ENCODE measurements around the gene CLTRN.
"Not testable (repeated sequence)": the region's sequence is repeated elsewhere in the genome, so short reads cannot be mapped to it uniquely, and the experiment has no call there.

The CLTRN gene

DNA sequence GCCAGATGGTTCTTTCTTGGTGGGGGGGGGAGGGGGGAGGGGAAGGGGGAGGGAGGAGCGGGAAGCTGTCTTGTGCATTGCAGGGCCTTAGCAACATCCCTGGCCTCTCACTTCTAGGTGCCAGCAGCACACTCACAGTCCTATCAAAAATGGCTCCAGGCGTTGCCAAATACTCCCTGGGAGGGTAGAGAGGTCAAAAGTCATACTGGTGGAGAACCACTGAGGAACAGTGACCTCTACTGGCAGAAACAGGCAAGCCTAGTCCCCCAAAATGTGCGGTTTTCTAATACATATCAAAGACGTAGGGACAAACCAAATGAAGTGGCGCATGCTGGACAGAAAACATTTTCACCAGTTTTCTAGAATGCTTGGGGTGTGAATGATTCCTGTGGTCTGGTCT lies 17.1 kb downstream of the CLTRN start:
- DNase-seq, result not testable (repeated sequence)

DNA sequence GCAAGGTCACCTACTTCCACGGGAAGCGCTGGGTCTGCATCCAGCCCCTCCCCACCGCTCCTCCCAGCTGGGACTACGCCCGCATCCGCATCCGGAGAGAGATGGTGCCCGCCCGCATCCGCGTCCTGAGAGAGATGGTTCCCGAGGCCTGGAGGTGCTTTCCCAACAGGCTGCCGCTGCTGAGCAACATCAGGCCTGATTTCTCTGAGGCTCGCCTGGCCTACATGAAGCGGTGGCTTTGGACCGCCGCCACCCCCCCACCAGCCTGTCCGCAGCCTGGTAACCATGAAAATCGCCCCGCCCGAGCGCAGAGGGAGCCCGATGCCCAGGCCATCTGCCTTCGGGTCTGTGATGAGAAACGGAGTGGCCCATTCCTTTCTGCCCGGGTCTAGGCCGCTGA lies 18.1 kb downstream of the CLTRN start:
- DNase-seq, result no peak

DNA sequence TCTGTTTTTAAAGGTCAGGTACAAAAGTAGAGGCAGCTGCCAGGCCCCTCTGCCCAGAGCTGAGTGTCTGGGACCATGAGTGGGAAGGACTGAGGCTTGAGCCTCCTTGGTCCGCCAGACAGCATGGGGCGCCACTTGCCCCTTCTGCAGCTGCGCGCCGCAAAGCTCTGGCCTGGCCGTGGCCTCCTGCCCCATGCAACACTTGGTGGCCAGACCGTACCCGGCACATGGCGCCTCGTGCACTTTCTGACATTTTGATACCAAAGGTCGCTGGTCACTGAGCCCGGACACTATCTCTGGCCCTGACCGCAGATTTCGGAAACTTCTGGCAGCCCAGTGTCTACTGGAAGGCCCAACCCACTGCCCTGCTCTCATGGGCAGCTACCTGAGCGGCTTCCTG lies 18.6 kb downstream of the CLTRN start:
- no peak for DNase-seq

DNA sequence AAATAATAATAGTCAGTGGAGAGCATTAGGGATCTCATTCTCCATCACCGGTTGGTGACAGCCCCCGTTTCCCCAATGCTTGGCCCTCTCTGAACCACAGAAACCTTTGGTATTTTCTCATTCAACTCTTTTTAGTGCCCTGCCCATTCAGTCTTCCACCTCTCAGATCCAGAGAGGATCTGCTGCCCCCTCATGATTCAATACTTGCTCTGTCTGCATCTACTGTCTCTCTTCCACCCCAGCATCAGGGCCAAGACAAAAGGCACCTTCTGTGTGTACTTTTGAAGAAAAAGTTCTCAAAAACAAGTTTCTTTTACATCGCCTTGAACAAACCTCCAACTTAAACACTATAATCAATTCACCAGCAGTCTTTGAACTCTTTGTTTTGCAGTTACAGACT lies 19.3 kb downstream of the CLTRN start:
- DNase-seq, result no peak

DNA sequence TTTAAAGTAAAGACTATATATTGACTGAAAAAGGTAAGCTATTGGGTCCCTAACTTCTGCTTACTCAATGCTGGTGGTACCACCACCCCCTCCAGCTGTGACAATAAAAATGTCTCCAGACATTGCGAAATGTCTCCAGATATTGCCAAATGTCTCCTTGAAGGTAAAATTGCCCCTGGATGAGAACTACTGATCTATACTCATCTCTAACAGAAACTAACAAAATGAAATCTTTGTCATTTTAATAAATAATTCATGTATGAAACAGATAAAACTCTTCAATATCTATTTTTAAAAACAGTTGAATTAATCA lies 20.1 kb downstream of the CLTRN start:
- no peak for DNase-seq

DNA sequence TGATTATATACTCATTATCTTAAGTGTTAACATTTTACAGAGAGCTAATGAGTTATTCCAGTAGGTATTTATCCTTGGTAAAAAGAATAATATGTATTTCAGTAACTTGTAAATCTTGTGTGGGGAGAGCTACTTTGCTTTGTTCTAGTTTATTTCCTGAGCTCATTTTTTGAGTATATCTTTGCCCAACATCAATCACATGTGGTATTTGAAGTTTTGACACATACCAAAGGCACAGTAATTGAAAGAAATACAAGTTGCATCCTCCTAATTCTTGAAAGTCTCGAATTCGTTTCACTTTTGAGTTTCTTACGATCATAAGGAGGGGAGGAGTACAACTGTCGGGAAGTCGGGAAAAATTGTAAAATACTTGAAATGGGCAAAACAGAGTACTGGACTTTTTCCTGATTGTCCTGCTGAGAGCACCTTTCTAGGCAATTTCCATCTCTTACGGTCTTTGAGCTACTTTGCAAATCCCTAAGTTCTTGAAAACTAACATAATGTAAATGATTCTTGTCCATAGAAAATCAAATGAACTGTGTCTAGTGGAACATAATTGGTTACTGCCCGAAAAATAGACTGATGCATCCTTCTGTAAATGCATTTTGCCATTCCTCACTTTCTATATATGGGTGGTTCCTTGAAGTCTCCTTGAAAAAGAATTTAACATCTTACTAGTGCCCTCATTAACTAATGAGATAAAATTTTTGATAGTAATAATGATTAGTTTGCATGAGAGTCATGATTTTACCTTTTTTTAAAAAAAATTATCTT lies 20.6 kb downstream of the CLTRN start:
- peak in 2 of 5 experiments; percentile 3 to 16 for DNase-seq

DNA sequence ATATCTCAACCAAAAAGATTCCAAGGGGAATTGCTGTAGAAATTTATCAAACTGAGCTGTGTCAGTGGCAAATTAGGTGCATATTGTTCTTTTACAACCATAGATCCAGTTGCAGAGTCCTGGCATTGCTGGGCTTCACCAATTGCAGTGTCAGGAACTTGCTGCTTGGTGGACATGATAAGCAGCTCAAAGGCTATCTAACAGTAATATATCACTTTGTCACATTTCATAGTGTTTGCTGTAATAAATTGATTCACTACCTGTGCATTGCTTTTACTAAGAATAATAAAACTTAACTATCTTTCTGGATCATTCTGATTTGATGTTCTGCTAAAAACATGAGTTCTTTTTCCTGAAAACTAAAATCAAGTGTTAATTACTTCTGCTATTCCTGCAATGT lies 33.0 kb downstream of the CLTRN start:
- no peak for DNase-seq

DNA sequence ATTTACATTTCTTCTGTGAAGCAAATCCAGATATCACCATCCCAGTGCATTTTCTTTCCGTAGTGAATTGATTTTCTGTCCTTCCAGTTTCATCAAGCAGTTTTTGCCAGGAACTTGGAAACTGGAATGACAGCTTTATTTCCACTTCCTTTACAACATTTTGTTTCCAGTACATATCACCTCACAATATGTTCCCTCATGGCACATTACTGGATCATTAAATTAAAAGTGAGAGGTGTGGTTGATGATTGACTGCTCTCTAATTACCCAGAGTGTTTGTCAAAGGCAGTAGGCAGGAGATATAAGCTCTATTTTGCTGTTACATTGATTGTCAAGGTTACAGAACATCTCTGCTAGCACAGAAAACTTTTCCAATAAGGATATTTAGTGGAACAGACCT lies 41.6 kb downstream of the CLTRN start:
- DNase-seq, result no peak

DNA sequence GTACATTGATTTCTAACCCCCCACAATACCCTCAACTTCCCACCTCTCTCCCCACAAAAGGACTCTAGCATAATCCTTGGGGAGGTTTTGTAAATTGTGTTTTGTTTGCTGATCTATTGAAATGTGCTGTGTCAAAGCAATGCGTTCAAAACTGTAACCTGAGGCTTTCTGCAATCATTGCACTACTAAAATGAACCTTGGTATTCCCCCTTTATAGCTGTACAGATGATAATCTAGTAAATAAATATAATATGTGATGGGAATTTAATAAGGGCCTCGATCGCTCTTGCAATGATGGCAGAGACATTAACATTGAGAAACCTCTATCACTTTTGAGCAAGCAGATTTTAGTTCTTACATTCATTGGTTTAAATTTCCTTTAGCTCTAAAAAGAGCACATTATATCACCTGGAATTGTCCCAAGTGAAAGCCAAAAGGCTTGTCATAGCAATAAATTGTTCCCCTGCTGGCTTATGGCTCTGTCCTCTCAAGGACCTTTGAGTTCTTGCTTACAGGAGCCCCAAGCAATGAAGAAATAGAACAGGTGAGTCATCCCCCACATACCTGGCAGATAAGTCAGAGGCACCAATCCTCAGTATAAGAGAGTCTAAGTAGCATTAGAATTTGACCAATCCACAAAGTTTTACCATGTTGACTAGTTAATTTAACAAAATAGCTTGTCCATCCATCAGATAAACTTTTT lies 45.4 kb downstream of the CLTRN start:
- DNase-seq, result no peak

DNA sequence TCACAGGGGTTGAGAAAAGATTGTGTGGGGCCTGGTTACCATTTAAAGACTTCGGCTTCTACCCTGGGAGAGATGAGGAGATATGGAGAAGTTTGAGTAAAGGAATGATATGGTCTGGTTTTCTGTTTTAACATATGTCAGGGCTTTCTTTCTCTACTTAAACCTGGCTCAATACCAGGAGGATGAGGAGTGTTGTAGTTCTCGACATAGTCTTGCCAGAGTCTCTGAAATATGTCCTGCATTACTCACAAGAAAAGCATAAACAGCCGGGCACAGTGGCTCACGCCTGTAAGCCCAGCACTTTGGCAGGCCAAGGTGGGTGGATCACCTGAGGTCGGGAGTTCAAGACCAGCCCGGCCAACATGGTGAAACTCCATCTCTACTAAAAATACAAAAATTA lies 47.5 kb downstream of the CLTRN start:
- DNase-seq, result no peak

DNA sequence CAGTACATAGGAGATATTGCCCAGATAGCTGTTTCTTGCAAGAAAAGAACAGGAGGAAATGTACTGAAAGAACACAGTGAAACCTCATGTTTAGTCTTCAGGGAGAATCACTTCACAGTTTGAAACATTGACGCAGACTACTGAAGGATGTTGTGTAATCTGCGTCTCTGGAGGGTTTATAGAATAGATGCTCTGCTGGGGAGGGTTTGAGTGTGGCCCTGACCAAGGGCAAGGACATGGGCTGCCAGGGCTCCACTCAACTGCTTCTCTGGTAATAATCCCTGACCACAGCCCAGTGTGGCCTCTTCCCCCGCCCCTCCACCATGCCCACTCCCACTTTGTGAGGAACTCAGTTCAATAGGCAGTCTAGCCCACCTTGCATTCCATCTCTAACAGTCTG lies 48.1 kb downstream of the CLTRN start:
- no peak for DNase-seq

DNA sequence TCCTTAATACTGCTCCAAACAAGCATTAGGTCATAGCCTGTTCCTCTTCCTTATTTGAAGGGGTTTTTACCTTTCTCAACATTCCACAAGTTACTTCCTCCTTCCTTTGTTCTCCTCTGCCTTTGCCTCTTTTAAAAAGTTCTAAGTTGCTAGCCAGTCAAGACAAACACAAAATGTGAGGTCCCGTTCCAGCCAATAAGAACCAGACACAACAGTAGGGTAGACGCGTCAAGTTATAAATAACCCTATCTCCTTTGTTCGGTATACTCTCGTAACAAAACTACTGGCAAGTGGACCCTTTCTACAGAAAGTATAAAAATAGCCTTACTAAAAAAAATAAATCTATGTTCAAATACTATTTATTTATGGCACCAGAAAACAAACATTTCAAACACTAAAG lies 57.5 kb downstream of the CLTRN start:
- no peak for DNase-seq

DNA sequence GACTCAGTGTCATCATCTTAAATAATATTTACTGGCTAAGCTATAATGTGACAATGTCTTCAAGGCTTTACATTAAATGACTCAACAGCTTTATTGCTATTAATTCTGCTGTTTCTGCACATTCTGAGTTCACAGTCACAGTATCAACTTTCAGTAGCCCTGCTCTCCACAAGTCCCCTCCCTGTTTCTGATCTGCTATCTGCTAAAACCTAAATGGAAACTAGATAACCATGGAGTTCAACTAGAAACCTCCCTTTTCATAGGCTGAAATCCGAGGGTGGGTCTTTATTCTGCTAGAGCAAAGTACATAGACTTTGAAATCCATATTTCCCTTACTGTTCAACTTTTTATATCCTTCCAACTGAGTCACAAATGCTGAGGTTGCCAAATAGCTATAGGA lies 58.5 kb downstream of the CLTRN start:
- no peak for DNase-seq

DNA sequence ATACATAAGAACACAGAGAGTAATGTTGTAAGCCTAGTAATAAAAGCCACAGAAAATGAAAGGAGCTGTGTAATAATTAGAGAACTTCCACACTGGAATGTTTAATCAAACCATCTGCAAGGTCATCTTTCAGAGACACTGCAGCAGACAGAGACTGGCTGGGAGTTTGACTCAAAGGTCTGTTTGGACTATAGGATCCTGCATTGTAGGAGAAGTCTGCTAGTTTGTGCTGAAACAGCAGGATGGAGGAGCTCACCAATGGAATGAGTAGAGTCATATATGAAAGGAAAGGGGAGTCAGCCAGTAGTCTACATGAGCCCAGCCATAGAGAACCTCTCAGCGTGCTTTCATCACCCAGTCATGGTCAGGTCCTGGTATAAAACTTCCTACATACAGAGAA lies 59.4 kb downstream of the CLTRN start:
- no peak for DNase-seq

DNA sequence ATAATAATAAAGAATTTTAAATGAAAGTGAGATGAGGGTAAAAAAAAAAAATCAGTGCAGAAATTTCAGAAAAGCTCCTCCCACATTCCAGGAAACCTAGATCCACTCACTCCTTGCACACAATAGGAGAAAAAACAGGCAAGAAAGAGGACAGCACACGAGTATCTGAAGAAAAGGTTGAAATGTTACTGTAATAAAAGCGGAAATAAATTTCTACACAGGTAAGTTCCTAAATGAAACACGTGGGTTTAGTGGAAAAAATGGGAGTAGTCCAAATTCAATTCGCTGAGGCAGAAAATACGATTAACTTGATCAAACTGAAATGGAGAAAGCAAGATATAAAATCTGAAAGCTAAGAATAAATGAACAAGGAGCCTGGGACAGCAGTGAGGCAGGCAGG lies 61.8 kb downstream of the CLTRN start:
- DNase-seq, result no peak

DNA sequence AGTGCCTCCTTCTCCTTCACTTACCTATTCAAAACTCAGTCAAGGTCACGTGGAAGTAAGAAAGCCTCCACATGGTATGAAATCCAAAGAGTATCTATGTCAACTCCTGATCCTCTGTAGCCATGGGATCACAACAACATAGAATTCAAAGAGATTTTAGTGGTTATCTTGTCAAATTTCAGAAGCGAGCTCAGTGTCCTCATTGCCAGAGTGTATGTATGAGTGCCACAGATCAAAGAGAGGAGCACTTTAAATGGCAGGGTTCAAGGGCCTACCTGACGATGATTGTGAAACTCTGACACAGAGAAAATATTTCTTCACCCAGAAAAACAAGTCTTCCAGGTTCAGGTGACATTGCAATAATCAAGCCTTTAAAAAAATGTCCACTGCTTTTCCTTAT lies 62.7 kb downstream of the CLTRN start:
- DNase-seq, result no peak

DNA sequence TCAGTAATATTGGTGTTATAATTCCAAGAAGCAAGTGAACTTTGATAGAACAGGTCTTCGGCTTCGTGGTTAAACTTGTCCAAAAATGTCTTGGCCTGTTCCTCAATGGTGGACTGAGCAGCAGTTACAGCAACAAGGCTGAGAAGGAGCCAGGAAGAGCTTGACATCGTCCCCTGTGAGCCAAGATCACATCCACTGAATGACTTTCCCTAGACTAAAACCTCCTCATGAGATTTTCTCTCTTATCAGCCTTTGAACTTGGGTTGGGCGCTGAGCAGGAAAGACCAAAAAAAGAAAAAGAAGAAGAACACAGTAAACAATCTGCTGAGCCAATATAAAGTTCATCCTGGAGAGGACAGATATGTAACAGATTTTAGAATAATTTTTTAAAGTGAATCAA lies 63.9 kb downstream of the CLTRN start, which contains the start of gene ACE2:
Gene ACE2, minus strand, starts transcription at position 216 of the 400 bp plus-strand sequence. Its CDS starts 49 bp downstream, at position 167.
- no peak for DNase-seq

DNA sequence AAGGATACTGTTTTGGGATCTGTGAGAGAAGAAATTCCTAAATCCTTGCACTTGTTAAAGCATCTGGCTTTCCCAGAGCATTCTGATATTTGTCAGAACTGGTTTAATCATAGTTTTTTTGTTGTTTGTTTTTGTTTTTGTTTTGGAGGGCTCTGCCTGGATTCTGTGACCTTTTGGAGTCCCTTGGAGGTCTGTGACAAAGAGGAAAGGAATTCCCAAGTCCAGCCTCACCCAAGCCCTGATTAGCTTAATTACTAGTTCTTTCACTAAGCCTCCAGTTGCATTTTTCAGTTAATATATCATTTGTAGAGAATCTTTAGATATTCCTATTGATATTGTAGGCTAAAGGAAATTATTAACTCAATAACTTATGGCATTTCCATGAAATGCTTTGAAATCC lies 64.6 kb downstream of the CLTRN start:
- no peak for DNase-seq

DNA sequence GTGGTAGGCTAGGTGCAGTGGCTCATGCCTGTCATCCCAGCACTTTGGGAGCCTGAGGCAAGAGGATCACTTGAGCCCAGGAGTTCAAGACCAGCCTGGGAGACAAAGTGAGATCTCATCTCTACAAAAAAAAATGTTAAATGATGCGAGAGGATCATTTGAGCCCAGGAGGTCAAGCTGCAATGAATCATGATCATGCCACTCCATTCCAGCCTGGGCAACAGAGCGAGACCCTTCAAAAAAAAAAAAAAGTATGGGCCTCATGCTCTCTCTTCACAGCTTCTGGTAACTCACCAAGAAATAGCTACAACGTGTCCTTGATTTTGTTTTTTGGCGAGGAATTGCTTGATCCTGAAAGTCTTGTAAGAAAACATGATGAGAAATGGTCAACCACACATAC lies 65.1 kb downstream of the CLTRN start:
- DNase-seq, result no peak

DNA sequence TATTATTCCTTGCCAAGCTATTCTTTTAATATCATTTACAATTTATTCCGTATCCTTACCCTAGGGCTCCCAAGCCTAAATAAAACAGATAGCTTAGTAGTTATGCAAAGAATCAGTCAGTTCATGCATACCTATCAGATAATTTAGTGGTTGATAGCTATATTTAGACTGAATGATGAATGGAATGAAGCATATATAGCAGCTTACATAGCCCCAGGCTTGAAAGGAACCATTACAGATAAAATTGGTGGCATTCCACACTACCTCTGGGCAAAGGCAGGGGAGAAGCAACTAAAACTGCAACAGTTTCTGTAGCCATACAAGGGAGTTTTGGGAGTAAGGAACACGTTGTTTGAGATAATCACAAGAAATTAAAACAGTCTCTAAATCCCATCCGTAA lies 66.6 kb downstream of the CLTRN start:
- no peak for DNase-seq

DNA sequence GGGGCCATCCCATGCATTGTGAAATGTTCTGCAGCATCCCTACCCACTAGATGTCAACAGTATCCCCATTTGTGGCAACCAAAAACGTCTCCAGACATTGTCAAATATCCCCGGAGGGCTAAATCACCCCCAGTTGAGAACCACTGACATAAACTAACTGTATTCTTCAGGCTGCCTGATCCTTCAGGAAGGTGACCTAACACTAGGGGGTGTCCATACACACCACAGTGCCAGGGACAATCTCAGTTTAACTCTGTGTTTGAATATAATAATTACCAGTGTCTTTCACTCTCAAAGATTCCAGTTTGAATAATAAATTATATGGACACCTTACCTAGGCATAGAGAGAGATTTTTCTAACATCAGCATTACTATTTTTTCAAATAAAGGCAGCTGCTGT lies 70.2 kb downstream of the CLTRN start:
- DNase-seq, result no peak

DNA sequence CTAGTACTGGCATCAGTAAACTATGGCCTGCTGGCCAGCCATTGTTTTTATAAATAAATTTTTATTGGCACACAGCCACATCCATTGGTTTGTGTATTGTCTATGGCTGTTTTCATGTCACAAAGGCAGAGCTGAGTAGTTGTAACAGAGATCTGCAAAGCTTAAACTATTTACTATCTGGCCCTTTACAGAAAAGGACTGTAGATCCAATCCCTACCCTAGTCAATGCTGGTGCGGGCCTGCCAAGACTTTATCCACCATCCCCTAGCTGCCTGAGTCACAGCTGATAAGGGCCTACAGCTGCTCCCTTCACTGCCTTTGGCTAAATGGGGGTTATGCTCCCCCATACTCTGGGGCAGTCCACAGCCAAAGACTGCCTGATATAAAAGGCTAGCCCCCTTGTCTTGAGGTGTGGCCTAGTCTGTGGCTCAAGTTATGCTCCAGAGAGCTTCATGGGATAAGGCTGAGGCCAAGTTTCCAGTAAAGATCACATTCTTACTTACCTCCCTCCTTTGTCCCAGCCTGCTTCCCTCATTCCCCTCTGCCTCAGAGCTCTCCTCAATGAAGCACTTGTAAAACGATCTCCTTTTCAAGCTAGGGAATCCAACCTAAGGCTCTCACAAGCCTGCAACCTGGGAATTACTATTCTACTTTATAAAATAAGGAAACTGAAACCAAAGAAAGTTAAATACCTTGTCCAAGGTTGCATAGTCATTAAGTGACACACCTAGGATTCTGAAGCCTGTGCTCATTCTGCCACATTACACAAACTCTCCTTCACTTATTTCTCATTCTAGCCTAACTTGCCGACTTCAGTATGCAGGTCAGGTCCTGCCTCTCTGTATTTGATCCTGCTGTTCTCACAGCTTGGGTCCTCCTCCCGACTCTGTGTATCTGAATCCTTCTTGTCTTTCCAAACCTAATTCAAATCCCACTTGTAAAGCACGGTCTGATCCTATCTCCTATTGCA lies 84.5 kb downstream of the CLTRN start:
- DNase-seq, result no peak
